HG03066 (cell line): ENCODE results near the gene HOTAIR.

Source experiments
- ATAC-seq: cut with Tn5 transposase; IDR thresholded peaks from one replicate; pipeline ENCODE4 v1.9.1; 2021; ENCODE audit warnings: low read depth; ENCODE audit not compliant: unreplicated experiment

HOTAIR gene

DNA sequence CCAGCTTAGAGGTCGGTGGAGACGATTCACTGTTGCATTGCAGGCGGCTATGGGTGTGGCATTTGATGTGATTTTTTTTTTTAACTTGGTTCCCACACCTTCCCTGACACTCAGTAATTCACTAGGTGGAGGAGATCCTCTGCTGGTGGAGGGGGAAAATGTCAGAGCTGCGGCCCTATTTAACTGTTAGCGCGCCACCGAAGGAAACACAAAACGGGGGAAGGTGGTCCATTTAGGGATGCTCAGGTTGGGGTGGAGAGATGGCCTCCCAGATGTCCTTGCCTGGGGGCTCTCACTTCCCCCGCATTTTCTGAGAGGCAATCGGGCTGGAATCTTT lies 24.3 kb downstream of the HOTAIR start:
- no peak for ATAC-seq

DNA sequence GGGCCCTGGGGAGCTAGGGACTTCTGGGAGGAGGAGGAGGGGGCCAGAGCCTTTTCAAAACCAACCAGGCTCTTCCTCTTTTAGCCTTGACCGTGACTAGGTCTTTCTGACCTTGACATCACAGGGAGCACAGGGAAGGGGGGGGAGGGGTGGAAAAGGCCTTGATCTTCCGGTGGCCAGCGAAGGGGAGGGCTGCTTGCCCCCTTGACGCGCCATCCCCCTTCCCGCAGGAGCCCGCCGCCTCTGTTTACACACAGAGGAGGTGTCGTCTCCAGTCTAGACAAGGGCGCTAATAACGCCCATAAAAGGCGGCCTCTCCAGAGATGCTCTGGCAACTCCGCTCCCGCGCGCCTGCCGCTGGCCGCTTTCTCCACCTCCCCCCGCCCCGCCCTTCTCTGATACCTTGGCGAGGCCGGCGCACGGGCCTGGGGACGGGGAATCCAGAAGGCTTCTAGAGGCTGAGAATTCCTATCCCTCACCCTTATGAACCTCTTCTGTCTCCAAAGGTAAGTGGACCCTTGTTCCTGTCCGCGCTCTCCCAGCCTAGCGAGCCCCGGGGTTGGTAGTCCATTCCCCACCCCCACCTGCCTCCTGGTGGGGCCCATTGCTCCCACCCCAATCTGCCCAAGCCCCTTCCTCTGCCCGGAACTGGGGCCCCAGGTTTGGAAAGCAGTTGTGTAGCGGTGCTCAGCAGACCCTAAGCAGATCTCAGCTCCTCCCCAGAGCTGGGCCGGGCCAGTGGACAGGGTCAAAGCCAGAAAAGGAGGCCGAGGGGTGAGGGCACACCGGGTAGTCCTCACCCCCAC lies 24.9 kb downstream of the HOTAIR start:
- ATAC-seq: no peak

DNA sequence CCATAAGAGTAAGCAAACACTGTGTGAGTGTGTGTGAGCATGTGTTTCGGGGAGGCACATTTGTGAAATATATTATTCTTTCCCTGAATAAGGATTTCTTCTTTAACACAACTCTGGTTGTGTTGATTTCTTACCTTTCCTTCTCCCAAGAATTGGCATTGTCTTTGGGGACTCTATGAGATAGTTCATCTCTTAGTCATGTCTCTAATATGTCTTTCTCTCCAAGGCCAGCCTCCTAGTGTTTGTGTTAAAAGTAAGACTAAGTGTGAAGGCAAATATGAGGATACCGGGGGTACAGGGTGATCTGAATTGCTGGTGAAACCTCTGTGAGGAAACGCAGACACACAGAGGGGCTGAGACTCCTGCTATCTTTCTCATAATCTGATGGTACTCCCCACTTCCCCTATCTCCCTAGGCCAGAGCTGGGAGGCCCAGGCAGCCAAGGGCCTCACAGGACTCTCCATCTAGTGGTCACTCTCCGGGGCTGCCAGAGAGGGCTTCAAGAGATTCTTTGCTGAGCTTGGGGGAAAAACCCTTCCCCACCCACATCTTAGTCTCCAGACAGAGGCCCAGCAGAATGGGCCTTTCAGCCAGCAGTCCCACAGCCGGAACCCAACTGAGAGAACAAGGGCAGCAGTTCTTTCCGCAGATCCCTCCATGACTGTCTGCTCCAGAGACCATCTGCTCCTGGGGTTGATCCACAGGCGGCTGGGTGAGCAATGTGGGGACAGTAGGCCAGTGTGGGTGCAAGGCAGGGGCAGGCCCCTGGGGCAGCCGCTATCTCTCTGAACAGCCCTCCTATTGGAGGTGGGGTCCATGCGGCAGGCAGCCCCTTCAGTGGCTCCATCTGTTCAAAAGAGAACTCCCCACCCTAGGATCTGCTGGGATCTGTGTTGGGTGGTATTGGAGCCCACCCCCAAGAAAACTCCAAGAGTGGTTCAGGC lies 25.8 kb downstream of the HOTAIR start:
- ATAC-seq: no peak

DNA sequence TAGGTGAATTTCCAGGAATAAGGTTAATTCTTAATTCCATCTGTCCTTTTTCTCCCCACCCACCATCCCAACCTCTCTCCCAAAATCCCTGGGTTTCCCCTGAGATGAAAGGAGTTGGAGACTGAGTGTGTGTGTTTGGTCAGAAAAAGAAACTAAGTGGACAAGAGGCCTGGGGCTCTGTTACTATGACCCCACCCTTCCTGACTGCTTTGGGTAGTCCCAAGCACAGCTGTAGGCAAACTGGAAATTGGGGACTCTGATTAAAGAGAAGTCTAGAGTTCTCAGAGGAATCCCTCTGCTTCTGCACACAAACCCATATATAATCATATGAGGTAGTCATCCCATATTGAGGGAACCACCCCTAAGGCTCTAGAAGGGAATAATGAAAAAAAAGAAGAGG lies 27.0 kb downstream of the HOTAIR start:
- no peak for ATAC-seq

DNA sequence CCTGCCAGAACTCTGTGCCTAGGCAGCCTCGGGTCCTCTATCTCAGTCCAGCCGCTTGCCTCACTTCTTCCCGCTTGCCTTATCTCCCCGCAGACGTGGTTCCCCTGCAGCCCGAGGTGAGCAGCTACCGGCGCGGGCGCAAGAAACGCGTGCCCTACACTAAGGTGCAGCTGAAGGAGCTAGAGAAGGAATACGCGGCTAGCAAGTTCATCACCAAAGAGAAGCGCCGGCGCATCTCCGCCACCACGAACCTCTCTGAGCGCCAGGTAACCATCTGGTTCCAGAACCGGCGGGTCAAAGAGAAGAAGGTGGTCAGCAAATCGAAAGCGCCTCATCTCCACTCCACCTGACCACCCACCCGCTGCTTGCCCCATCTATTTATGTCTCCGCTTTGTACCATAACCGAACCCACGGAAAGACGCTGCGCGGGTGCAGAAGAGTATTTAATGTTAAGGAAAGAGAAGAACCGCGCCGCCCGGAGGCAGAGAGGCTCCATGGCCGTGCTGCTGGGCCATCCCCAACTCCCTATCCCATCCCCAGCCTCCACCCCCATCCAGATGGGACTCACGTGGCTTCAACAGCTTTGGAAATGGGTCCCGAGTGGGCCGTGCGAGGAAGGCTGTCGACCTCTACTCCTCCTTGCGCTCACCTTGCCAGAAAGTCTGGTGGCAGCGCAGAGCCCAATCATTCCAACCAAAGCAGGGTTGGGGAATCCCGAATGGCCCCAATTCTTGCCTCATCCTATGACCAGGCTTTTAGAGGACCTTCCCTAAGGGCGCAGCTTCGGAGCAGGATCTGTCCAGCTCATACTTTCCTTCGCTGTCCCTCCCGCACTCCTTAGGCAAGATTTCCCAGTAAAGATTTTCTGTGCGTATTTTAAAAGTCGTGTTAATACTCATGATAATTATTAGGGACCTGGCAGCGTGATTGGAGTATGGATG lies 29.6 kb downstream of the HOTAIR start:
- no peak for ATAC-seq

DNA sequence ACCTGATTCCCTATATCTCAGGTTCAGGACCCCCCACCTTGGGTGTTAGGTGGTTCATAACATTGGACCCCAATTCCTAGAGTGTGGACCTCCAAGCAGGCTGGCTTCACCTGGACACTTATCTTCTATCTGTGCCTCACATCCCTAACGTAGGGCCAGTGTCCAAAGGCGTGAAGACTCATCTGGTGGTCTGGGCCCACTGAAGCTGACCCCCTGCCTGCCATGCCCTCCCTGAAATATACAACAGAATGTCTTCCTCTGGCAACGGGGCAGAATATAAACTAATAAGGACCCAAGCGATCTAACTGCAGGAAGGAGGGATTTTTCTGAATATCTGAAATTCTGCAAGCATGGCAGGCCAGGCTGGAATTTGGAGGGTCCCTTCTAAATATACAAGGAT lies 30.5 kb downstream of the HOTAIR start:
- no peak for ATAC-seq

- no peak for ATAC-seq
These were observed 32.2 kb downstream of the HOTAIR start for GRCh38 chr12:53942467-53942997.

- ATAC-seq: no peak
These were observed 33.0 kb downstream of the HOTAIR start for GRCh38 chr12:53941750-53942149.

- ATAC-seq: no peak
These were observed 33.6 kb downstream of the HOTAIR start for GRCh38 chr12:53941187-53941586.

- ATAC-seq: no peak
These were observed 34.2 kb downstream of the HOTAIR start for GRCh38 chr12:53940443-53941014.

- no peak for ATAC-seq
These were observed 35.3 kb downstream of the HOTAIR start for GRCh38 chr12:53939141-53940108.

- no peak for ATAC-seq
These were observed 36.2 kb downstream of the HOTAIR start, which contains the start of gene HOXC13 for GRCh38 chr12:53938326-53939140. TSS of gene HOXC13 (plus strand) at chr12:53938831. CDS start at chr12:53938907, 76 bp downstream.

DNA sequence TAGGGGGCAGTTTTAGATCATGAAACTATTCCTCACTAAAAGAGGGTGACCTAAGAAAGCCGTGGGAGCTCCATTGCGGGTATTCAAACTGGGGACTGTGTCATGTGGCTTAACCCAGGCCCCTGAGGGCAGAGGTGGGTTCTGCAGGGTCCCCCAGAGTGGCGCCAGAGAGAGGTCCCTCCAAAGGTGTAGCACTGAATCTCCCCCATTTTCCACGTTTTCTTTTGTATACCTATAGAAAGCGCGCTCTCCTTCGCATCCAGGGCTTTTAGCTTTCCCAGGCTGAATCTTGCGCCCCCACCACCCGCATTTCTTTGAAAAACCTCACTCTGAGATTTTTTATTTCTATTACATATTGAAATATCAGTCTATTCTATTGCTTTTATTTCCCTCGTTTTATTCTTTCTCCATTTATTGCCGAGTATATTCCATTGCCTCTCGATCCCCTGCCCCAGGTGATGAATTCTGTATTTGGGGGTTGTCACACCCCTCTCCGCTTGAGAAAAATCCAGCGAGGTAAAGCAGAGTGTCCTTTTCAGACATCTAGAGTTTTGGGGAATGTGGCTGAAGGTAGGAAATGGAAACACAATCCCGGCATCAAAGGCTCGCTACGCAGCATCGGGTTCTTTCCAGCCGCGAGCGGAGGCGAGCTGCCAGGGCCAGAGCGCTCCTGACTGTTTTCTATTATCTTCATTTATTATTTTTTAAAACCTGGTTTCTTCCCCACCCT lies 37.0 kb downstream of the HOTAIR start:
- no peak for ATAC-seq

DNA sequence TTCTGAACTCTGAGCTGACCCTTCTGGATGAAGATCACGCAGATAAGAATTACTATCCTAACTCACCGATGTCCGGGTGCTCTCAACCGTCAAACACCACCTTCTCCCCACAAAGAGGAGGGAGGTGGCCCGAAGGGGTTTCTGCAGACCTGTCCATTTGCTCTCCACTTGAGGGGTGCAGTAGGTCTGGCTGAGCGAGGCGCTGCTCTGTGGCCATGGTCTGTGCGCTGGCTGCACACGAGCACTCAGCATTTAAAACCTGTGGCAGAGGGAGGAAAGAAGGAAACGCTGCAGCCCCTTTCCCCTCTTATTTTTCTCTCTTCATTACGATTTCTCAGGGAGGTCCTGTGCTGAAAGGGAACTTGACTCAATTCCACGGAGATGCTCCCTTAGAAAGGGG lies 37.7 kb downstream of the HOTAIR start:
- no peak for ATAC-seq

DNA sequence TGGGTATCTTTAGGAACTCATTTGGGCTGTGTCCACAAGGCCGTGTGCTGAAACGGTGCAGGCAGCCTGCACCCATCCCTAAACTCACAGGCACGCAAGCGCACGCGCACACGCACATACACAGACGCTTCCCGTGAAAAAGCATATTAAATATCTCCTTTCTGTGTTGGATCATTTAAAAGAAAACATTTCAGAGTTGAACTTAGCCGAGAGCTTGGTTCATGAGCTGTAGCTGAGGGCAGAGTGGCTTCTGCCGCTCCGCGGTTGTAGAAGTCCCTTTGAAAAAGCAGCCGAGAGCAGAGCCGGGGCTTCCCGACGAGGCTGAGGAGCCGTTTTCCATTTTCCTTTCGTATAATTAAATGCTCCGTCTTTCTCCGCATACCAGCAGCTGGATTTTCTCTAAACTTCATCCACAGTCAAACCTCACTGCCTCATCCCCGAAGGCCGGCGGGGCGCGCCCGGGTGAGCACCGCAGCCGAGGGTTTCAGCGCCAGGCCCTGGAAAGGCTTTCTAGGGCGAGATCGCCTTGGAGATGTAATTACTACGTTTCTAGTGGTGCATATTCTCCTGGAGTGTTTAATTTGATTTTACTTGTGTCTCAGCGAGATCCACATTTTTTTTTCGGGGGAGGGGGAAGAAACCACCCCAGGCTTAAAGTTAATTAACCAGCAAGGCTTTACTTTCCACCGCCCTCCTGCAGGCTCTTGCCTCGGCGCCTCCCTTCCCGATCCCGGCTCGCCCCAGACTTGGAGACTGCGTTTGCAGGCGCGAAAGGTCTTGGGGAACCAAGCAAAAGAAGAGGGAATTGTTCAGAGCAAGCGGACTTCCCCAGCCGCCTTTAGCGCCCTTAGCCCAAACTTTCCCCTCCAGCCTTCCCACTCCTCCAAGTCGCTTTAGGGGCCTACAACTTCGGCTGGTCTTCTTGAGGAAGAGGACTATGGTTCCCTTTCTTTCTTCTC lies 39.1 kb downstream of the HOTAIR start:
- no peak for ATAC-seq

DNA sequence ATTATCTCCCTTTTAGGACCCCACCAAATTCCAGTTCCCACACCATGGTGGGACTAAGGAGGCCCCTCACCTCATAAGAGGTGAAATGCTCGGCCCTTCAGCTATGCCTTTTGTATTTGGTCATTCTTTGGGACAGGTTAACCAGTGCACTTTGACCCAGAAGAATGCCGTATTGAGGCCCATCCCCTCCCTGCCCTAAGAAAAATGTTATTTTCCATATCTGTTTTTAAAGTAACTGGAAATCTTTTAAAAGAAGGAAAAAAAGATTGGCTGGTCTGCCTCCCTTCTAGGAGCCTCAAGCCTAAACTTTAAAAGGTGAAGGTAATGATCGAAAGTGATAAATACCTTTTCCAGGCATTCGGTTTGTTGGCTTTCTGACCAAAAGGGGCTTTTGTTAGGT lies 41.8 kb downstream of the HOTAIR start:
- no peak for ATAC-seq
